GM04503 (cell line): ENCODE results near the gene SMIM20.

Experiments
- DNase-seq: peaks from one replicate; pipeline ENCODE4 v3.0.0-alpha.2; 2012; ENCODE audit warnings: low read depth

Gene SMIM20

GRCh38 chr4:25955705-25956104 is 41.7 kb downstream of the SMIM20 start:
- no peak for DNase-seq

DNA sequence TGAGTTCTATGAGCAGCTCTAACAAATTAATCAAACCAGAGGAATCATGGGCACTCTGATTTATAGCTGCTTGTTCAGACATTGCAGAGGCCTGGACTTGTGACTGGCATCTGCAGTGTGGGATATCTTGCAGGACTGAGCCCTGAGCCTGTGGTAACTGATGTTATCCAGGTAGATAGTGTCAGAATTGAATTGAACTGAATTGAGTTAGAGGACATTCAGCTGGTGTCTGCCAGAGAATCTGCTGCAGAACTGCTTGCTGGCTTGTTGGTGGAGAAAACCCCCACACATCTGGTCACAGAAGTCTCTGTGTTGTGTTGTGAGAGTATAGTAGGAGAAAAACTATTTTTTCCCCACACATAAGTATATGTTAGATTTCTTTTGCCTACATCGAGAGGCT is 42.2 kb downstream of the SMIM20 start:
- DNase-seq = no peak

GRCh38 chr4:25958110-25958509 is 44.1 kb downstream of the SMIM20 start:
- DNase-seq = no peak

- no peak for DNase-seq
Measured at GRCh38 chr4:25962393-25962792, 48.4 kb downstream of the SMIM20 start.

DNA sequence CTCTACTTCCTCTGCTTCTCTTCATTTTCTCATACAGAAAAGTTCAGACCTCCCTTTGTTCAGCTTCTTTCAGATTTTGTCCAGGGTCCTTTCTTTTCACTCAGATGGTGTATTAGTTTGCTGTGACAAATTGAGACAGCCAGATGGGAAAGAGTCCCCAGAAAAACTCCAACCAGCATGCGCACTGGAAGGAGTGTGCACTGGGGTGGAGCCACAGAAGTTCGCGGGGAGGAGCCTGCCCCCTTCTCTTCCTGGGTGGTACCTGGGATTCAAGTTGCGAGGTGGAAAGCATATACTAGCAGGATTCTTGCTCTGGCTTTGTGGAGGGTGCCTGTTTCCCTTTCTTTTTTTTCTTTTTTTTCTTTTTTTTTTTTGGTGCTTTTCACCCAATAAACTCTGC is 51.6 kb downstream of the SMIM20 start:
- DNase-seq = no peak

- no peak for DNase-seq
Measured at GRCh38 chr4:25966171-25966570, 52.2 kb downstream of the SMIM20 start.

DNA sequence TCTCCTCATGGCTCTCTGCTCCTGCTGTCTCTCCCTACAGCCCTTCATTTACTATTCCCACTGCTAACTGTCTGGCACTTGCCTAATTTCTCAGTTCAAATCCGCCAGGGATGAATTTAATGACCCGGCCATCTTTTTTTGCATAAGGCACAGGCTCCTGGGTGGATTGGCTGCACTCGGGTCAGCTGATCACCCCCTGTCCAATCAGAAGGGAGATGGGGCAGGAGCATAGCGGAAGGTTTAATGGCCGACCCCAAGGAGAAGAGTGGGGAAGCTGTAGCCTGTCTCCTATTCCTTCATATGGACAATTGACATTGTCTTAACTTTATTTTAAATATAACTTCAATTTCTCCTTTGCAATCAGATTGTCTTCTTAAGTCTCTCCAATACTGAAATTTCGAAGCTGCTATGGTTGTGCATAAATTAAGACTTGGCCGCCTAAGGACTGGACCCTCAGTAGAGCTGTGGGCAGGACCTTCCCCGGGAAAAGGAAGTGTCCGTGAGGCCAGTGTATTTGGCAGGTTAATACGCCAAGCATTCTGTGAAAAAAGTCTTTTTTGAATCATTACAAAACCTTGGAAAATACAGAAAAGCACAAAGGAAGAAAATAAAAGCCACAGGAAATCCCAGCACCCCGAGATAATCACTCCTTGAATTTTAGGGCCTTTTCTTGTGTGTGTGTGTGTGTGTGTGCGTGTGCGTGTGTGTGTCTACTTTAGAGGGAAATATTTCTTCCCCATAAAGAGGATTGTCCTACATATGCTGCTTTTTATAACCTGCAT is 55.5 kb downstream of the SMIM20 start:
- DNase-seq = no peak

DNA sequence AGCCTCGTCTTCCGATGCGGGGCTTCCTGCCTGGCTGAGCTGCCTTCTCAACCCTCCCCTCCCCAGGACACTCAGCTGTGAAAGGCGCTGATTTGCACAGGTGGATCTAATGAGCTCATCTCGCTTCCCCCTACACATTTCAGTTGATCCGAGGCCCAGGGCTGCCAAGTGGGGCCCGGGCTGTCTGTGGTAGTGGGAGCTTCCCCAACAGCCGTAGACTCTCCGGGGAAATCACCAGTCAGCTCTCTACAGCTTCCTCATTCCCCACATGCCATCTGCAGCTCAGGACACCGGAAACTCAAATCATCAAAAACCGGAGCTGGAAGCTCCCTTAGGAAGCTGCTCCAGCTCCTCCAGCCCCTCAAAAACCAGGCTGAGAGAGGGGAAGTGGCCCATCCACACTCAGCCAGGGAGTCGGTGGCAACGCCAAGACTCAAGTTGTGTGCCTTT is 56.2 kb downstream of the SMIM20 start:
- DNase-seq = no peak

- no peak for DNase-seq
Measured at GRCh38 chr4:25970691-25971432, 56.8 kb downstream of the SMIM20 start.

GRCh38 chr4:25972366-25972765 is 58.3 kb downstream of the SMIM20 start:
- DNase-seq = no peak

- DNase-seq = no peak
Measured at GRCh38 chr4:25972984-25973745, 59.1 kb downstream of the SMIM20 start.

DNA sequence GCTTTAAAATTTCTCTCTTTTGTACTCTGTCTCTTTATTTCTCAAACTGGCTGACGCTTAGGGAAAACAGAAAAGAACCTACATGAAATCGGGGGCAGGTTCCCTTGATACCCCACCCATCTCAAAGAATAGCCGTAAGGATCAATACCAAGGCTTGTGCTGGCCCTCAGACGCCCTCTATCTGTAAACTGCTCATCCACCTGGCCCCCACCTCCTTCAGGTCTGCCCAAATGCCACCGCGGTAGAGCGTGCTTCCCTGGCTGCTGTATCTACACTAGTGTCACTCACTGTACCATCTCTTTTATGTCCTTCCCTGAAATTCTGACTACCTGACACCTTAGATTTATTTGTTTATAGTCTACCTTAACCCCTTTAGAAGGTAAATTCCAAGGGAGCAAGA is 62.8 kb downstream of the SMIM20 start:
- DNase-seq = no peak

GRCh38 chr4:25977397-25978170 is 63.6 kb downstream of the SMIM20 start:
- DNase-seq = no peak

GRCh38 chr4:25978327-25978726 is 64.3 kb downstream of the SMIM20 start:
- no peak for DNase-seq
